K562 (cell line): ENCODE results near the gene TMEM203. TPM values are rescaled to one million over a fixed set of nuclear protein-coding genes. Genes with fewer than 3 reads are reported as not detected.
A peak's percentile ranks its signal among the peaks of the same experiment; 100 is the strongest.

Experiments used
- CBX1 ChIP-seq: sonication (generic); IDR thresholded peaks from 2 replicates; pipeline ENCODE4 v1.6.1; 2016; ENCODE audit warnings: antibody characterized with exemption, low read depth, mild to moderate bottlenecking
- CHD4 ChIP-seq: fragments of 200-600 bp; sonication (generic); IDR thresholded peaks from 3 replicates; pipeline ENCODE4 v1.6.1; 2012; ENCODE audit warnings: low read depth, mild to moderate bottlenecking, mixed read lengths, low read length, inconsistent platforms; ENCODE audit not compliant: insufficient read depth, insufficient replicate concordance, poor library complexity, severe bottlenecking
- DACH1 ChIP-seq: fragments of 450-650 bp; IDR thresholded peaks from 2 replicates; pipeline ENCODE4 v1.6.1; 2018; ENCODE audit not compliant: partially characterized antibody
- EGR1 ChIP-seq: fragments of 450-650 bp; conservative IDR thresholded peaks from 2 replicates; pipeline ENCODE4 v1.6.1; 2017; ENCODE audit warnings: mild to moderate bottlenecking
- MAFK ChIP-seq: IDR thresholded peaks from 2 replicates; pipeline ENCODE4 v1.6.1; 2011; ENCODE audit warnings: low read length, improper control_type of control experiment
- MED1 ChIP-seq: sonication (generic); formaldehyde crosslinking; IDR thresholded peaks from 2 replicates; pipeline ENCODE4 v1.8.1; 2023; ENCODE audit warnings: missing genetic modification reagents, borderline replicate concordance
- MEIS2 ChIP-seq: fragments of 450-650 bp; IDR thresholded peaks from 2 replicates; pipeline ENCODE4 v1.6.1; 2014; ENCODE audit warnings: mild to moderate bottlenecking; ENCODE audit not compliant: partially characterized antibody
- MIER1 ChIP-seq: fragments of 450-650 bp; IDR thresholded peaks from 2 replicates; pipeline ENCODE4 v1.6.1; 2016; ENCODE audit warnings: antibody characterized with exemption, mild to moderate bottlenecking, low read depth
- NFXL1 ChIP-seq: fragments of 450-650 bp; formaldehyde crosslinking; IDR thresholded peaks from 2 replicates; pipeline ENCODE4 v1.4.0; 2021; ENCODE audit warnings: mild to moderate bottlenecking
- POLR3A ChIP-seq: IDR thresholded peaks from 2 replicates; pipeline ENCODE4 v1.6.1; 2011; ENCODE audit warnings: borderline replicate concordance, mild to moderate bottlenecking, moderate library complexity; ENCODE audit not compliant: insufficient read length, insufficient read depth; ENCODE audit errors: extremely low read depth
- PTRF ChIP-seq: fragments of 450-650 bp; IDR thresholded peaks from 2 replicates; pipeline ENCODE4 v1.6.1; 2016; ENCODE audit warnings: mild to moderate bottlenecking, missing genetic modification characterization, missing compliant biosample characterization
- SMARCB1 ChIP-seq: IDR thresholded peaks from 2 replicates; pipeline ENCODE4 v1.6.1; 2011; ENCODE audit warnings: improper control_type of control experiment, low read depth; ENCODE audit not compliant: insufficient read length
- SRSF3 ChIP-seq: fragments of 200-400 bp; formaldehyde crosslinking; IDR thresholded peaks from 2 replicates; pipeline ENCODE4 v1.6.1; 2016; ENCODE audit warnings: mild to moderate bottlenecking, low read length, moderate library complexity; ENCODE audit not compliant: insufficient read depth
- TARDBP ChIP-seq: fragments of 450-650 bp; IDR thresholded peaks from 2 replicates; pipeline ENCODE4 v1.6.1; 2016
- ZNF384 ChIP-seq: IDR thresholded peaks from 2 replicates; pipeline ENCODE4 v1.6.1; 2012; ENCODE audit warnings: low read depth, low read length, improper control_type of control experiment
- ZNF431 ChIP-seq: sonication (generic); formaldehyde crosslinking; IDR thresholded peaks from 2 replicates; pipeline ENCODE4 v1.8.0; 2022; ENCODE audit warnings: mild to moderate bottlenecking, missing genetic modification reagents
- ZNF583 ChIP-seq: fragments of 250-450 bp; sonication (Bioruptor Pico); IDR thresholded peaks from 2 replicates; pipeline ENCODE4 v1.4.0; 2020
- ZNF668 ChIP-seq: fragments of 250-450 bp; sonication (Bioruptor Pico); IDR thresholded peaks from 2 replicates; pipeline ENCODE4 v1.8.0; 2022; ENCODE audit warnings: mild to moderate bottlenecking, inconsistent platforms
- polyA plus RNA-seq, 8 experiments: library from polyadenylated mRNA; depleted of rRNA in 4 of 8; stranded (reverse) in 5 of 8; unstranded in 3 of 8; fragments of >200 nt; fragmentation: Nextera tagmentation in 2 of 8; fragmentation: Illumina TruSeq in 1 of 8; extraction: Ambion mirVana in 2 of 8; extraction: Trizol in 1 of 8; gene quantifications; 2 replicates each; pipeline versions ENCODE4 v1.2.1 to v1.2.3, GENCODE V29; 2011 to 2014; ENCODE audit warnings: inconsistent platforms in 1 of 8, missing spikeins in 1 of 8
- total RNA-seq, 7 experiments: library from RNA; depleted of rRNA in 6 of 7; stranded (reverse); fragments of >200 nt in 6 of 7; fragmentation: Illumina TruSeq in 2 of 7; extraction: Trizol in 2 of 7; gene quantifications; 2 replicates each; pipeline versions ENCODE4 v1.2.1 to v1.2.3, GENCODE V29; 2011 to 2021; ENCODE audit warnings: low replicate concordance in 1 of 7
- TF ChIP-seq, protein P1 (sequence below): sonication (generic); formaldehyde crosslinking; IDR thresholded peaks from 2 replicates; pipeline ENCODE4 v1.8.0; 2022; ENCODE audit warnings: missing genetic modification reagents, mild to moderate bottlenecking, borderline replicate concordance
- TF ChIP-seq, protein P2 (sequence below): sonication (generic); formaldehyde crosslinking; IDR thresholded peaks from 2 replicates; pipeline ENCODE4 v1.8.0; 2022; ENCODE audit warnings: mild to moderate bottlenecking, low read depth, missing genetic modification reagents
- TF ChIP-seq, protein P3 (sequence below): fragments of 450-650 bp; IDR thresholded peaks from 2 replicates; pipeline ENCODE4 v1.6.1; 2018; ENCODE audit not compliant: partially characterized antibody
- TF ChIP-seq, protein P4 (sequence below): fragments of 450-650 bp; IDR thresholded peaks from 2 replicates; pipeline ENCODE4 v1.7.0; 2016; ENCODE audit warnings: borderline replicate concordance

TMEM203 gene
- total and polyA plus RNA-seq, 9 of the 15 experiments (the other 6 are each of a cell fraction or from before 2014, with no cell fraction given): 8.8 to 59.5 (median 37.6) TPM

DNA sequence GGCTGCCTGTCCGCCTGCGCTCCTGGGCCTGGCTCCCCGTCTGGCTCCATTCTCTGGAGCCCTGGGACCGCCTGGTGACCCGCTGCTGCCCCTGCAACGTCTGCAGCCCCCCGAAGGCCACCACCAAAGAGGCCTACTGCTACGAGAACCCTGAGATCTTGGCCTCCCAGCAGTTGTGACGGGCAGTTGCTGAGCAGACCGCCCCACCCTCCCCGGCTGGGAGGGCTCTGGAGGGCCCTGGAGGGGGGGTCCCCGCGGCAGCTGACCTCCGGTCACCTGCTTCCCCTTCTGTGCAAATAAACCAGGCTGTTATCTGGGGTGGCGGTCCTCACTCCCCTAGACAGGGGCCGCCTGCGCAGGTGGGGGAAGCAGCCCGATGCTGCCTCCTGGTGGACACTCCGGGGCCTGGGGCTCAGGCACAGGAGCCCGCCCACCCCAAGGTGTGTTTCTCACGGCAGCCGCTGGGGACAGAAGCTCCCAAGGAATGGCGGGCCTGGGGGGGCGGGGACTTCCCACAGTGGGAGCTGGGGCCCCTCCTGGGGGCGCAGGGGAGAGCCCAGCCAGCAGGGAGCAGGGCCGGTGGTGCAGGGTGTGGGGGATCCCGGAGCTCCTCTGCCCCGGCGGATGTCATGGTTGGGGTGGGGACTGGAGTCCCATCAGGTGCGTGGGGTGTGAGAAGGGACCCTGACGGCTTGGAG lies 30.9 kb upstream of the TMEM203 start (continued):
- TF ChIP-seq, protein P1, sequence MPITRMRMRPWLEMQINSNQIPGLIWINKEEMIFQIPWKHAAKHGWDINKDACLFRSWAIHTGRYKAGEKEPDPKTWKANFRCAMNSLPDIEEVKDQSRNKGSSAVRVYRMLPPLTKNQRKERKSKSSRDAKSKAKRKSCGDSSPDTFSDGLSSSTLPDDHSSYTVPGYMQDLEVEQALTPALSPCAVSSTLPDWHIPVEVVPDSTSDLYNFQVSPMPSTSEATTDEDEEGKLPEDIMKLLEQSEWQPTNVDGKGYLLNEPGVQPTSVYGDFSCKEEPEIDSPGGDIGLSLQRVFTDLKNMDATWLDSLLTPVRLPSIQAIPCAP (CRISPR knock-in tag): no peak
- TF ChIP-seq SMARCB1 (no peak), ZNF384 (no peak), MED1 (CRISPR knock-in tag) (no peak), NFXL1 (CRISPR knock-in tag) (no peak), CHD4 (no peak), ZNF431 (CRISPR knock-in tag) (no peak), MEIS2 (peak; percentile 59), TARDBP (peak; percentile 68; the same call in 1 of the 2 replicates), DACH1 (peak; percentile 62), MAFK (no peak), ZNF668 (no peak), EGR1 (peak; percentile 82), PTRF (tag) (no peak), SRSF3 (no peak), POLR3A (no peak), MIER1 (no peak), ZNF583 (CRISPR knock-in tag) (no peak), CBX1 (peak; percentile 39; the same call in 1 of the 2 replicates)
- TF ChIP-seq, protein P2, sequence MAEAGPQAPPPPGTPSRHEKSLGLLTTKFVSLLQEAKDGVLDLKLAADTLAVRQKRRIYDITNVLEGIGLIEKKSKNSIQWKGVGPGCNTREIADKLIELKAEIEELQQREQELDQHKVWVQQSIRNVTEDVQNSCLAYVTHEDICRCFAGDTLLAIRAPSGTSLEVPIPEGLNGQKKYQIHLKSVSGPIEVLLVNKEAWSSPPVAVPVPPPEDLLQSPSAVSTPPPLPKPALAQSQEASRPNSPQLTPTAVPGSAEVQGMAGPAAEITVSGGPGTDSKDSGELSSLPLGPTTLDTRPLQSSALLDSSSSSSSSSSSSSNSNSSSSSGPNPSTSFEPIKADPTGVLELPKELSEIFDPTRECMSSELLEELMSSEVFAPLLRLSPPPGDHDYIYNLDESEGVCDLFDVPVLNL (CRISPR knock-in tag): no peak
- TF ChIP-seq, protein P3, sequence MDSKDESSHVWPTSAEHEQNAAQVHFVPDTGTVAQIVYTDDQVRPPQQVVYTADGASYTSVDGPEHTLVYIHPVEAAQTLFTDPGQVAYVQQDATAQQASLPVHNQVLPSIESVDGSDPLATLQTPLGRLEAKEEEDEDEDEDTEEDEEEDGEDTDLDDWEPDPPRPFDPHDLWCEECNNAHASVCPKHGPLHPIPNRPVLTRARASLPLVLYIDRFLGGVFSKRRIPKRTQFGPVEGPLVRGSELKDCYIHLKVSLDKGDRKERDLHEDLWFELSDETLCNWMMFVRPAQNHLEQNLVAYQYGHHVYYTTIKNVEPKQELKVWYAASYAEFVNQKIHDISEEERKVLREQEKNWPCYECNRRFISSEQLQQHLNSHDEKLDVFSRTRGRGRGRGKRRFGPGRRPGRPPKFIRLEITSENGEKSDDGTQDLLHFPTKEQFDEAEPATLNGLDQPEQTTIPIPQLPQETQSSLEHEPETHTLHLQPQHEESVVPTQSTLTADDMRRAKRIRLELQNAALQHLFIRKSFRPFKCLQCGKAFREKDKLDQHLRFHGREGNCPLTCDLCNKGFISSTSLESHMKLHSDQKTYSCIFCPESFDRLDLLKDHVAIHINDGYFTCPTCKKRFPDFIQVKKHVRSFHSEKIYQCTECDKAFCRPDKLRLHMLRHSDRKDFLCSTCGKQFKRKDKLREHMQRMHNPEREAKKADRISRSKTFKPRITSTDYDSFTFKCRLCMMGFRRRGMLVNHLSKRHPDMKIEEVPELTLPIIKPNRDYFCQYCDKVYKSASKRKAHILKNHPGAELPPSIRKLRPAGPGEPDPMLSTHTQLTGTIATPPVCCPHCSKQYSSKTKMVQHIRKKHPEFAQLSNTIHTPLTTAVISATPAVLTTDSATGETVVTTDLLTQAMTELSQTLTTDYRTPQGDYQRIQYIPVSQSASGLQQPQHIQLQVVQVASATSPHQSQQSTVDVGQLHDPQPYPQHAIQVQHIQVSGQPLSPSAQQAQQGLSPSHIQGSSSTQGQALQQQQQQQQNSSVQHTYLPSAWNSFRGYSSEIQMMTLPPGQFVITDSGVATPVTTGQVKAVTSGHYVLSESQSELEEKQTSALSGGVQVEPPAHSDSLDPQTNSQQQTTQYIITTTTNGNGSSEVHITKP: peak; percentile 52
- TF ChIP-seq, protein P4, sequence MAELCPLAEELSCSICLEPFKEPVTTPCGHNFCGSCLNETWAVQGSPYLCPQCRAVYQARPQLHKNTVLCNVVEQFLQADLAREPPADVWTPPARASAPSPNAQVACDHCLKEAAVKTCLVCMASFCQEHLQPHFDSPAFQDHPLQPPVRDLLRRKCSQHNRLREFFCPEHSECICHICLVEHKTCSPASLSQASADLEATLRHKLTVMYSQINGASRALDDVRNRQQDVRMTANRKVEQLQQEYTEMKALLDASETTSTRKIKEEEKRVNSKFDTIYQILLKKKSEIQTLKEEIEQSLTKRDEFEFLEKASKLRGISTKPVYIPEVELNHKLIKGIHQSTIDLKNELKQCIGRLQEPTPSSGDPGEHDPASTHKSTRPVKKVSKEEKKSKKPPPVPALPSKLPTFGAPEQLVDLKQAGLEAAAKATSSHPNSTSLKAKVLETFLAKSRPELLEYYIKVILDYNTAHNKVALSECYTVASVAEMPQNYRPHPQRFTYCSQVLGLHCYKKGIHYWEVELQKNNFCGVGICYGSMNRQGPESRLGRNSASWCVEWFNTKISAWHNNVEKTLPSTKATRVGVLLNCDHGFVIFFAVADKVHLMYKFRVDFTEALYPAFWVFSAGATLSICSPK: no peak
